ENCODE measurements around the gene FZD2. TPM values are rescaled to one million over a fixed set of nuclear protein-coding genes. Genes with fewer than 3 reads are reported as not detected.
"Not testable (repeated sequence)": the region's sequence is repeated elsewhere in the genome, so short reads cannot be mapped to it uniquely, and the experiment has no call there.

FZD2 gene
- total and polyA plus RNA-seq, 2 of the 13 experiments (the other 11 are each of a cell fraction or from before 2014, with no cell fraction given) = 0.07 to 0.13 TPM

DNA sequence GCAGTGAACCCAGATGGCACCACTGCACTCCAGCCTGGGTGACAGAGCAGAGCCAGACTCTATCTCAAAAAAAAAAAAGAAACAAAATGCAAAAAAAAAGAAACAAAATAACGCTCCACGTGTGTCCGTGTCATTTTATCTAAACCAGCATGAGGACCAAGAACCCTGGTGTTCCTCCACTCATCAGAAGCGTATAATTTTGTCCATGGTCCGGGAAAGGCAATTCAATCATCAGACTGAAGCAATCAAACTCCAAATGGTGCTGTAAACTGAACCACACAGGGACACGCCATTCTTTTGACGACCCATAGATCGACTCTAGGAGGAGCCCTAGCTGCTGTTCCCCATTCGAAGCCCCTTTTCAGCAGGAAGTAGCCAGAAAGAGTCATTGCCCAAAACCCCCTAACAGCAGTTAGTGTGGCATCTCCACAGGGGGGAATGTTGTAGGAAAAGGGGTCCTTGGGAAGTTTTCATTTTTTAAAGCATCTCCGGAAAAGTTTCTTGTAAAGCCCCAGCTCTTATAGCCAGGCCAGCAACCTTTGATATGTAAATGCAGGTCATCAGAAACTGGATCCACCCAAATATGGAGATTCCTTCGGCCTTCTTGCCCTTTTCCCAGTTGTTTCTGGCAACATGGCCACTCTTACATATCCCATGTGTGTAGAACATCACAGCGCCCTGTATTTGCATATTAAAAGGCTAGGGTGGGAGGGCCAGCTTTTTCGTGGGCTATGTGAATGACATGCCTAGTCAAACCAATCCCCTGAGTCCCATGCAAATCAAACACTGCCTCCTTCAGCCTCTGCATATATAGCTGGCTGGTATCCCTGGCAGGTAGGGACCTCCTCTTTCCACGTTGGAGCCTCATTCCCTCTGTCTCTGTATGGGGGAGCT, 45.8 kb upstream of the FZD2 start:
- BruUV-seq (replicated peaks) = not testable (repeated sequence)

More for the DNA sequence above, 45.8 kb upstream of the FZD2 start:
- TF ChIP-seq, protein P1, sequence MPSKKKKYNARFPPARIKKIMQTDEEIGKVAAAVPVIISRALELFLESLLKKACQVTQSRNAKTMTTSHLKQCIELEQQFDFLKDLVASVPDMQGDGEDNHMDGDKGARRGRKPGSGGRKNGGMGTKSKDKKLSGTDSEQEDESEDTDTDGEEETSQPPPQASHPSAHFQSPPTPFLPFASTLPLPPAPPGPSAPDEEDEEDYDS (CRISPR knock-in tag; IDR thresholded peaks at IDR 0.05) = peak; percentile 95
- TF ChIP-seq, protein P2, sequence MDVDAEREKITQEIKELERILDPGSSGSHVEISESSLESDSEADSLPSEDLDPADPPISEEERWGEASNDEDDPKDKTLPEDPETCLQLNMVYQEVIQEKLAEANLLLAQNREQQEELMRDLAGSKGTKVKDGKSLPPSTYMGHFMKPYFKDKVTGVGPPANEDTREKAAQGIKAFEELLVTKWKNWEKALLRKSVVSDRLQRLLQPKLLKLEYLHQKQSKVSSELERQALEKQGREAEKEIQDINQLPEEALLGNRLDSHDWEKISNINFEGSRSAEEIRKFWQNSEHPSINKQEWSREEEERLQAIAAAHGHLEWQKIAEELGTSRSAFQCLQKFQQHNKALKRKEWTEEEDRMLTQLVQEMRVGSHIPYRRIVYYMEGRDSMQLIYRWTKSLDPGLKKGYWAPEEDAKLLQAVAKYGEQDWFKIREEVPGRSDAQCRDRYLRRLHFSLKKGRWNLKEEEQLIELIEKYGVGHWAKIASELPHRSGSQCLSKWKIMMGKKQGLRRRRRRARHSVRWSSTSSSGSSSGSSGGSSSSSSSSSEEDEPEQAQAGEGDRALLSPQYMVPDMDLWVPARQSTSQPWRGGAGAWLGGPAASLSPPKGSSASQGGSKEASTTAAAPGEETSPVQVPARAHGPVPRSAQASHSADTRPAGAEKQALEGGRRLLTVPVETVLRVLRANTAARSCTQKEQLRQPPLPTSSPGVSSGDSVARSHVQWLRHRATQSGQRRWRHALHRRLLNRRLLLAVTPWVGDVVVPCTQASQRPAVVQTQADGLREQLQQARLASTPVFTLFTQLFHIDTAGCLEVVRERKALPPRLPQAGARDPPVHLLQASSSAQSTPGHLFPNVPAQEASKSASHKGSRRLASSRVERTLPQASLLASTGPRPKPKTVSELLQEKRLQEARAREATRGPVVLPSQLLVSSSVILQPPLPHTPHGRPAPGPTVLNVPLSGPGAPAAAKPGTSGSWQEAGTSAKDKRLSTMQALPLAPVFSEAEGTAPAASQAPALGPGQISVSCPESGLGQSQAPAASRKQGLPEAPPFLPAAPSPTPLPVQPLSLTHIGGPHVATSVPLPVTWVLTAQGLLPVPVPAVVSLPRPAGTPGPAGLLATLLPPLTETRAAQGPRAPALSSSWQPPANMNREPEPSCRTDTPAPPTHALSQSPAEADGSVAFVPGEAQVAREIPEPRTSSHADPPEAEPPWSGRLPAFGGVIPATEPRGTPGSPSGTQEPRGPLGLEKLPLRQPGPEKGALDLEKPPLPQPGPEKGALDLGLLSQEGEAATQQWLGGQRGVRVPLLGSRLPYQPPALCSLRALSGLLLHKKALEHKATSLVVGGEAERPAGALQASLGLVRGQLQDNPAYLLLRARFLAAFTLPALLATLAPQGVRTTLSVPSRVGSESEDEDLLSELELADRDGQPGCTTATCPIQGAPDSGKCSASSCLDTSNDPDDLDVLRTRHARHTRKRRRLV (CRISPR knock-in tag; IDR thresholded peaks at IDR 0.05) = peak; percentile 46; the same call in 1 of the 2 replicates
- TF ChIP-seq, protein P3, sequence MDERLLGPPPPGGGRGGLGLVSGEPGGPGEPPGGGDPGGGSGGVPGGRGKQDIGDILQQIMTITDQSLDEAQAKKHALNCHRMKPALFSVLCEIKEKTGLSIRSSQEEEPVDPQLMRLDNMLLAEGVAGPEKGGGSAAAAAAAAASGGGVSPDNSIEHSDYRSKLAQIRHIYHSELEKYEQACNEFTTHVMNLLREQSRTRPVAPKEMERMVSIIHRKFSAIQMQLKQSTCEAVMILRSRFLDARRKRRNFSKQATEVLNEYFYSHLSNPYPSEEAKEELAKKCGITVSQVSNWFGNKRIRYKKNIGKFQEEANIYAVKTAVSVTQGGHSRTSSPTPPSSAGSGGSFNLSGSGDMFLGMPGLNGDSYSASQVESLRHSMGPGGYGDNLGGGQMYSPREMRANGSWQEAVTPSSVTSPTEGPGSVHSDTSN (CRISPR knock-in tag; IDR thresholded peaks at IDR 0.05) = 0 out of 2 replicates have a peak, but pooled peaks have one; percentile 23
- TF ChIP-seq SAP130 (CRISPR knock-in tag; IDR thresholded peaks at IDR 0.05; ENCODE audit: low read depth) (peak; percentile 9; the same call in 1 of the 2 replicates), ZFY (CRISPR knock-in tag; IDR thresholded peaks at IDR 0.05) (0 out of 2 replicates have a peak, but pooled peaks have one; percentile 20), FOSL2 (CRISPR knock-in tag; IDR thresholded peaks at IDR 0.05) (0 out of 2 replicates have a peak, but pooled peaks have one; percentile 9)
- TF ChIP-seq, protein P4, sequence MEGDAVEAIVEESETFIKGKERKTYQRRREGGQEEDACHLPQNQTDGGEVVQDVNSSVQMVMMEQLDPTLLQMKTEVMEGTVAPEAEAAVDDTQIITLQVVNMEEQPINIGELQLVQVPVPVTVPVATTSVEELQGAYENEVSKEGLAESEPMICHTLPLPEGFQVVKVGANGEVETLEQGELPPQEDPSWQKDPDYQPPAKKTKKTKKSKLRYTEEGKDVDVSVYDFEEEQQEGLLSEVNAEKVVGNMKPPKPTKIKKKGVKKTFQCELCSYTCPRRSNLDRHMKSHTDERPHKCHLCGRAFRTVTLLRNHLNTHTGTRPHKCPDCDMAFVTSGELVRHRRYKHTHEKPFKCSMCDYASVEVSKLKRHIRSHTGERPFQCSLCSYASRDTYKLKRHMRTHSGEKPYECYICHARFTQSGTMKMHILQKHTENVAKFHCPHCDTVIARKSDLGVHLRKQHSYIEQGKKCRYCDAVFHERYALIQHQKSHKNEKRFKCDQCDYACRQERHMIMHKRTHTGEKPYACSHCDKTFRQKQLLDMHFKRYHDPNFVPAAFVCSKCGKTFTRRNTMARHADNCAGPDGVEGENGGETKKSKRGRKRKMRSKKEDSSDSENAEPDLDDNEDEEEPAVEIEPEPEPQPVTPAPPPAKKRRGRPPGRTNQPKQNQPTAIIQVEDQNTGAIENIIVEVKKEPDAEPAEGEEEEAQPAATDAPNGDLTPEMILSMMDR (CRISPR knock-in tag; IDR thresholded peaks at IDR 0.05) = peak; percentile 42
- Histone ChIP-seq H2AFZ (ENCODE audit: low read length) (peak overlapping the region; percentile 87), H3K4me2 (ENCODE audit: low read depth, low read length) (peak overlapping the region; percentile 75), H3K4me3 (replicated peaks in 1 of 3; ENCODE audit: insufficient read depth in 1 of 3, low read depth in 2 of 3, low read length in 3 of 3) (peak overlapping the region in 1 of 3 experiments; percentile 35; a peak in 1 of 6 replicates), H3K4me1 (ENCODE audit: insufficient read depth, low read length) (peaks cover 70% of the 10 kb centered on the region)
- H3K9me3 ChIP-seq (ENCODE audit: low read length); in situ Hi-C loops (cut with HindIII; ENCODE audit: extremely low pct_ligation_motif_present, low pct_unique_long_range_greater_than_20kb); H3K79me2 ChIP-seq (ENCODE audit: insufficient read depth, low read length); H3K27me3 ChIP-seq (ENCODE audit: control insufficient read depth in 1 of 2, insufficient read depth in 2 of 2, low read length in 2 of 2); CTCF ChIA-PET (ENCODE audit: low intra/inter-chr PET ratio, low total read pairs); FAIRE-seq; H3K27ac ChIP-seq (ENCODE audit: extremely low read length, insufficient read depth, low read length); intact Hi-C loops (cut with micrococcal nuclease; ENCODE audit: unreplicated experiment); H3K9ac ChIP-seq (ENCODE audit: insufficient read depth, low read depth, low read length); H3K36me3 ChIP-seq (replicated peaks in 1 of 2; ENCODE audit: control insufficient read depth in 1 of 2, insufficient read depth in 2 of 2, low read length in 2 of 2); H4K20me1 ChIP-seq (ENCODE audit: insufficient read depth, low read length): not testable (repeated sequence)
- 51% methylated on average over 14 of the region's 14 CpGs for WGBS (ENCODE audit: low lambda C conversion rate)
- peak; percentile 86 for ATAC-seq
- POLR2A ChIA-PET = interaction anchor here (0.6 to 2.2 kb wide), 3 partner anchors 9 to 19 kb away, joined by 4 to 12 read pairs (median 8); partner anchors contain the start of gene GPATCH8
- DNase-seq (ENCODE audit: low spot score) = peak; percentile 63
